Right cardiac atrium (tissue), 5 donors: ENCODE results near the gene NCK2. TPM values are rescaled to one million over a fixed set of nuclear protein-coding genes. Genes with fewer than 3 reads are reported as not detected.

Experiments
- ATAC-seq, 2 donors: fragments of 200-7000 bp; cut with Tn5 transposase; one replicate each; pipeline versions ENCODE4 v1.8.0 to v1.9.1; 2020; ENCODE audit warnings: moderate library complexity in 2 of 2, mild to moderate bottlenecking in 1 of 2
- DNase-seq, 3 donors: peaks; one replicate each; pipeline ENCODE4 v3.0.0-alpha.2; 2020
- H3K27ac ChIP-seq: one replicate; pipeline ENCODE4 v1.5.1; 2013; ENCODE audit warnings: mild to moderate bottlenecking, low read length, control low read depth, moderate library complexity
- H3K27me3 ChIP-seq: one replicate; pipeline ENCODE4 v1.6.1; 2013; ENCODE audit not compliant: control insufficient read depth, insufficient read depth
- H3K4me1 ChIP-seq: one replicate; pipeline ENCODE4 v1.6.1; 2013; ENCODE audit warnings: low read length; ENCODE audit not compliant: control insufficient read depth, insufficient read depth
- H3K4me3 ChIP-seq: one replicate; pipeline ENCODE4 v1.5.1; 2013; ENCODE audit warnings: low read length, control low read depth
- H3K9me3 ChIP-seq: one replicate; pipeline ENCODE4 v1.6.1; 2013; ENCODE audit warnings: low read length; ENCODE audit not compliant: control insufficient read depth
- WGBS: extraction: QIAGEN DNeasy Blood & Tissue Kit; methylation state at CpG from one replicate; pipeline ENCODE4 v1.1.7; 2013; 5-methylcytosine and 5-hydroxymethylcytosine counted together
- intact Hi-C, 4 donors: fragments of 100-400 bp; cut with DNase I; formaldehyde crosslinking; loops; one replicate each; pipeline versions ENCODE4 v1.11.0 to v1.14.0; 2022 to 2023
- polyA plus RNA-seq: library from polyadenylated mRNA; stranded (reverse); fragments of 200-250 nt; gene quantifications from one replicate; pipeline ENCODE4 v1.2.3, GENCODE V29; 2013
- total RNA-seq, 4 donors: library from RNA; stranded (reverse); fragmentation: NEBNext Ultra II Directional; extraction: Animal tissue kit (Norgen Biotek cat#: 25700); gene quantifications; one replicate each; pipeline ENCODE4 v1.2.1, GENCODE V29; 2021
- donor health status: healthy with polysubstance abuse.
- donor health status: DM: no; HTN: yes; CAD: no.
- donor health status: DM: no; HTN: no; CAD: no.
- donor health status: DM: no; HTN: yes; CAD: no; lungs with severe emphysema.
- donor health status: DM: yes; HTN: yes; CAD: no.

NCK2 gene
- total and polyA plus RNA-seq, 5 donors, result 29.9 to 39.5 (median 31.1) TPM

GRCh38 chr2:105841551-105841950 lies 96.8 kb downstream of the NCK2 start:
- peaks cover 9% of the 10 kb centered on the region for H3K4me1 ChIP-seq
- no peak overlapping the region for H3K27ac ChIP-seq
- DNase-seq (no peak), ATAC-seq (no peak)
- H3K9me3 ChIP-seq, result no peaks in the 10 kb centered on the region
- WGBS, result 63% methylated on average over 2 of the region's 2 CpGs
- H3K27me3 ChIP-seq, result no peaks in the 10 kb centered on the region
- no peak overlapping the region for H3K4me3 ChIP-seq
- intact Hi-C loops, result no loop called here

DNA sequence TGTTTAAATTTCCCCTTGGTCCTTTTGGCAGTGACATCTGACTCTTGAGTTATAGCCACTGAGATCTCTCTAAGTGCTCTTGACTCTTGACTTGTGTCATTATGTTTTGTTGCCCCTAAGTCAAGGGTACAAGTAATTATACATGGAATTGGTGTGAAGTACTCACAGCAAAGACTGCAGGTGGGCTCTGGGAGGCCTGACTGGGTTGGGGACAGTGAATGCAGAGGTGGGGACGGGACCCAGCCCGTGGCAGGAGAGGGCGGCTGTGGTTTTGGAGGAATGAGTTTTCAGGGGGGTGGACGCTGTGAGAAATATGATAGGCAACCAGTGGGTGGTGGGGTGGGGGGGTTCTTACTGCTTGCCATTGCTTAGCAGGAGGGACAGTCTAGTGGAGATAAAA lies 97.8 kb downstream of the NCK2 start:
- intact Hi-C loops, result no loop called here
- ATAC-seq (no peak), DNase-seq (no peak)
- WGBS, result 95% methylated on average over 4 of the region's 4 CpGs
- H3K4me1 ChIP-seq, result peaks cover 9% of the 10 kb centered on the region
- H3K9me3 ChIP-seq, result no peaks in the 10 kb centered on the region
- H3K27ac ChIP-seq, result no peak overlapping the region
- no peaks in the 10 kb centered on the region for H3K27me3 ChIP-seq
- no peak overlapping the region for H3K4me3 ChIP-seq

GRCh38 chr2:105843476-105844374 lies 99.0 kb downstream of the NCK2 start:
- peaks cover 9% of the 10 kb centered on the region for H3K4me1 ChIP-seq
- ATAC-seq (no peak), DNase-seq (no peak)
- intact Hi-C loops, result no loop called here
- no peak overlapping the region for H3K4me3 ChIP-seq
- 63% methylated on average over 12 of the region's 12 CpGs for WGBS
- H3K27me3 ChIP-seq, result no peaks in the 10 kb centered on the region
- H3K9me3 ChIP-seq, result no peaks in the 10 kb centered on the region
- H3K27ac ChIP-seq, result no peak overlapping the region

DNA sequence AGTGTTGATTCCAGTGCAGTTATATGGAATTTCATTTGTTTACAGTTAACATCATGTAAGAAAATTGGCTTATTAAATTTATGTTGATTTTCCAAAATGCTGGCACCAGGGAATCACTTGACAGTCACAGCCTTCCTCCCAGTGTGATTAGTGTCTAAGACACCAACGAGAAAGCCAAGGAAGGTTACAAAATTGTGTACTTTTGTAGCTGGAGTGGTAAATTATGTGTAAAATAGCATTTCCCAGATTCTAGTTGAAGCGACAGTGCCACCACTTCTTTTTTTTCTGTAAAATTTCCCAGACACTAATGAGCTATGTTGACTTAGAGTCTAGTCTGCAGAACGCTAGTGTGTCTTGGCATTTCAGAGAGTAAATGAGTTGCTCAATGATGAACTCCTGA lies 101.3 kb downstream of the NCK2 start:
- 78% methylated on average over 3 of the region's 3 CpGs for whole genome bisulfite sequencing

DNA sequence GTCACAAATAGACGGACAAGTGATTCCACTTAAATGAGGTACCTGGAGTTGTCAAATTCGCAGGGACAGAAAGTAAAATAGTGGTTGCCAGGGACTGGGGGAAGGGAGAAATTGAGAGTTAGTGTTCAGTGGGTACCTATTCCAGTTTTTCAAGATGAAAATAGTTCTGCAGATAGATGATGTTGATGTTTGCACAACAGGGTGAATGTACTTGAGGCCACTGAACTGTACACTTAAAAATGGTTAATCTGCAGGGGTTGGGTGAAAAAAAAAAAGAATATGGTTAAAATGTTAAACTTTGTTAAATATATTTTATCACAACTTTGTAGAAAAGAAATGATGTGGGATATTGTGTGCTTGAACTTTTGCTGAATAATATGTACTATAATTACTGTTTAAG lies 102.3 kb downstream of the NCK2 start:
- DNase-seq, result no peak
- WGBS, result 89% methylated on average over 2 of the region's 2 CpGs
- intact Hi-C loops, result no loop called here
- no peak overlapping the region for H3K4me3 ChIP-seq
- no peaks in the 10 kb centered on the region for H3K27me3 ChIP-seq
- peaks cover 3% of the 10 kb centered on the region for H3K4me1 ChIP-seq
- no peak overlapping the region for H3K27ac ChIP-seq
- no peak for ATAC-seq
- no peaks in the 10 kb centered on the region for H3K9me3 ChIP-seq

More for the DNA sequence above, 101.3 kb downstream of the NCK2 start:
- no peak for DNase-seq
- Histone ChIP-seq H3K9me3 (no peaks in the 10 kb centered on the region), H3K4me1 (peaks cover 5% of the 10 kb centered on the region), H3K27ac (no peak overlapping the region), H3K27me3 (no peaks in the 10 kb centered on the region), H3K4me3 (no peak overlapping the region)
- ATAC-seq, result no peak
- intact Hi-C loops, result no loop called here

DNA sequence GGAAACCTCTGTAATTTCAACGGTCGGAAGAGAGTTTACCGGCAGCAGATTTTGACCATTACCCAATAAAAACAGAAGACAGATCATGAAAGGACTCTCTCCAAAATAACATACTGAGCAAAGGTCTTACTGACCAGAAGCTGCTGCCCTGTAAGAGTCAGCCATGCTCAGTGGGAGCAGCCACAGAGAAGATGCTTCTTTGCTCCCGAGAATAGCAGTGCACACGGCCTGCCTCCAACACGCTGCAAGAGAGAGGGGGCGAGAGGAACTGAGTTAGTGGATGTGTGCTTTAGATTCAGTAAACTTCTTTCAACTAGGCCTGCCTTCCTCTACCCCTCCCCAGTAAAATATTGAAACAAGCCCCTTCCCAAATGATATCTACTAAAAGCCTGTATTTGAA lies 103.7 kb downstream of the NCK2 start:
- H3K27me3 ChIP-seq, result no peaks in the 10 kb centered on the region
- peaks cover 3% of the 10 kb centered on the region for H3K4me1 ChIP-seq
- H3K9me3 ChIP-seq, result no peaks in the 10 kb centered on the region
- intact Hi-C loops, result no loop called here
- ATAC-seq (no peak), DNase-seq (no peak)
- 58% methylated on average over 7 of the region's 7 CpGs for WGBS
- H3K27ac ChIP-seq, result no peak overlapping the region
- no peak overlapping the region for H3K4me3 ChIP-seq

- H3K27ac ChIP-seq, result no peak overlapping the region
- intact Hi-C loops, result no loop called here
- ATAC-seq (no peak), DNase-seq (no peak)
- H3K4me1 ChIP-seq, result no peaks in the 10 kb centered on the region
- no peak overlapping the region for H3K4me3 ChIP-seq
- H3K9me3 ChIP-seq, result no peaks in the 10 kb centered on the region
- WGBS, result 97% methylated on average over 4 of the region's 4 CpGs
- no peaks in the 10 kb centered on the region for H3K27me3 ChIP-seq
Measured at GRCh38 chr2:105849431-105850179, 104.9 kb downstream of the NCK2 start.

DNA sequence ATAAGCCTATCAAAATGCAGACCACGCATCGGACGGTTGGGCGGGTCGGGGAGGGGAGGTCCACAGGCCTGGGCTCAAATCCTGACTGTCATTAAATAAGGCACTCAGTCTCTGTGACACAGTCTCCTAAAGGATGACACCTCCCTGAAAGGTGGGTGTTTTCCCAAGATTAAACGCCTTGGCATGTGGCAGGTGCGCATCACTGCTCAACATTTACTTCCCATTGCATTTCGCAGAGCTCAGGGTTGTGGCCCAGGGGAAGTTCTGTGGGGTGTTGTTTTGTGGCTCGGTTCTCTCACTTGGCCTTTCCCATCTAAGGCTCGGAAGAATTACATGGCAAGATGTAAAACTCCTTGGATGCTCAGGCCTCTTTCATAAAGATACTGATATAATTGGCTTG lies 107.4 kb downstream of the NCK2 start:
- Histone ChIP-seq H3K27ac (no peak overlapping the region), H3K27me3 (no peaks in the 10 kb centered on the region), H3K9me3 (no peaks in the 10 kb centered on the region), H3K4me1 (no peaks in the 10 kb centered on the region), H3K4me3 (no peak overlapping the region)
- ATAC-seq (no peak), DNase-seq (no peak)
- WGBS, result 95% methylated on average over 10 of the region's 10 CpGs
- intact Hi-C loops, result no loop called here

GRCh38 chr2:105853354-105854088 lies 108.8 kb downstream of the NCK2 start:
- no peaks in the 10 kb centered on the region for H3K27me3 ChIP-seq
- no peaks in the 10 kb centered on the region for H3K4me1 ChIP-seq
- no peak for DNase-seq
- 93% methylated on average over 6 of the region's 6 CpGs for WGBS
- no peaks in the 10 kb centered on the region for H3K9me3 ChIP-seq
- intact Hi-C loops, result no loop called here
- ATAC-seq, result no peak
- no peak overlapping the region for H3K27ac ChIP-seq
- H3K4me3 ChIP-seq, result no peak overlapping the region

DNA sequence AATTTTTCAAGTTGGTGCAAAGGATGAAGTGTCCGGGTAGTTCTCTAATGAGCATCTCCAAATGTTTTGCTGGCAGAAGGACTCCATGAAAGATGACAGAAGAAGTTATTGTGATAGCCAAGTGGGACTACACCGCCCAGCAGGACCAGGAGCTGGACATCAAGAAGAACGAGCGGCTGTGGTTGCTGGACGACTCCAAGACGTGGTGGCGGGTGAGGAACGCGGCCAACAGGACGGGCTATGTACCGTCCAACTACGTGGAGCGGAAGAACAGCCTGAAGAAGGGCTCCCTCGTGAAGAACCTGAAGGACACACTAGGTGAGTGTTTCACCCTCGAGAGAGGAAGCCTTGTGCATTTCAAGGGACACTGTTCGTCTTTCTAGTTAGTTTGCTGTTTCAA lies 110.3 kb downstream of the NCK2 start:
- intact Hi-C loops, result no loop called here
- WGBS, result 85% methylated on average over 16 of the region's 16 CpGs
- DNase-seq, result no peak

DNA sequence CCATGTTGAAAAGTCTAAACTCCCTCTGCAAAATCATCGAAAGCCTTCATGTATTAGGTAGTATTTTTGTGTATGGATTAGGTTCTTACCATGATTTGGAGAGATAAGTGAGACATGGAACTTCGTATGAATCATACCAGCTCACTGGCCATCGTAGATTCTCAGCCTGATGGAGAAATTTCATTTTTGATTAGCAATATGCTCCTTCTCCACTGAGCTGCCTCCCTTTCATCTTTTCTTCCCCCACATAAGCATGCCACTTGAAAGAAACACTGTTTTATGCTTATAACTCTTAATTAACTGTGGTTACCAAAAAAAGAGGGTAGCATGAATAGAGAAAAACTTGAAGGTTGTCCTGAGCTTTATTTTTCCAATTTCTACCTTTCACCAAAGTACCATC lies 111.9 kb downstream of the NCK2 start:
- WGBS, result 83% methylated on average over 3 of the region's 3 CpGs
- ATAC-seq (no peak), DNase-seq (no peak)
- Histone ChIP-seq H3K4me1 (no peaks in the 10 kb centered on the region), H3K27ac (no peak overlapping the region), H3K9me3 (no peaks in the 10 kb centered on the region), H3K4me3 (no peak overlapping the region), H3K27me3 (no peaks in the 10 kb centered on the region)
- intact Hi-C loops, result no loop called here

More for the DNA sequence above, 110.3 kb downstream of the NCK2 start:
- ATAC-seq, result no peak
- H3K27me3 ChIP-seq, result no peaks in the 10 kb centered on the region
- H3K9me3 ChIP-seq, result no peaks in the 10 kb centered on the region
- no peak overlapping the region for H3K27ac ChIP-seq
- no peaks in the 10 kb centered on the region for H3K4me1 ChIP-seq
- no peak overlapping the region for H3K4me3 ChIP-seq
